ENCODE measurements around the gene AMER3. TPM values are rescaled to one million over a fixed set of nuclear protein-coding genes. Genes with fewer than 3 reads are reported as not detected.

The AMER3 gene
- total RNA-seq, 1 donor from 2014 or later: 3.9 TPM

DNA sequence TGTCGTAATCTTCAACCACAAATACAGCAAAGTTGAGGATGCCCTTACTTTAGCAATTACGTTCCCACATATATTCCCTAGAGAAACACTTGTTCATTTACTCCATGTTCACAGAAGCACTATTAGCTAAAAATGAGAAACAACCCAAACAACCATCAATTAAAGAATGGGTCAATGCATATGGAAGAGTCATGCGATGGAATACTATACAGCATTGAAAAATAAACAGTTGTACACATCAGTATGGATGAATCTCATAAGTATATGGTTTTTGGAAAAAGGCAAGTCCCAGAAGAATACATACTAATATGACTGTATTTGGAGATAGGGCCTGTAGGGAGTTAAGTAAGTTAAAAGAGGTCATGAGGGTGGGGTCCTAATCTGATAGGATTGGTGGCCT, 20.1 kb upstream of the AMER3 start:
- Mint-ChIP-seq H3K27me3 (peaks cover 14% of the 10 kb centered on the region), H3K9me3 (no peaks in the 10 kb centered on the region), H3K36me3 (no peaks in the 10 kb centered on the region), H3K4me1 (ENCODE audit: unreplicated experiment) (no peaks in the 10 kb centered on the region), H3K27ac (no peak overlapping the region), H3K4me3 (no peak overlapping the region)
- DNase-seq (ENCODE audit: extremely low spot score, unreplicated experiment): no peak
- TF ChIP-seq, protein P1, sequence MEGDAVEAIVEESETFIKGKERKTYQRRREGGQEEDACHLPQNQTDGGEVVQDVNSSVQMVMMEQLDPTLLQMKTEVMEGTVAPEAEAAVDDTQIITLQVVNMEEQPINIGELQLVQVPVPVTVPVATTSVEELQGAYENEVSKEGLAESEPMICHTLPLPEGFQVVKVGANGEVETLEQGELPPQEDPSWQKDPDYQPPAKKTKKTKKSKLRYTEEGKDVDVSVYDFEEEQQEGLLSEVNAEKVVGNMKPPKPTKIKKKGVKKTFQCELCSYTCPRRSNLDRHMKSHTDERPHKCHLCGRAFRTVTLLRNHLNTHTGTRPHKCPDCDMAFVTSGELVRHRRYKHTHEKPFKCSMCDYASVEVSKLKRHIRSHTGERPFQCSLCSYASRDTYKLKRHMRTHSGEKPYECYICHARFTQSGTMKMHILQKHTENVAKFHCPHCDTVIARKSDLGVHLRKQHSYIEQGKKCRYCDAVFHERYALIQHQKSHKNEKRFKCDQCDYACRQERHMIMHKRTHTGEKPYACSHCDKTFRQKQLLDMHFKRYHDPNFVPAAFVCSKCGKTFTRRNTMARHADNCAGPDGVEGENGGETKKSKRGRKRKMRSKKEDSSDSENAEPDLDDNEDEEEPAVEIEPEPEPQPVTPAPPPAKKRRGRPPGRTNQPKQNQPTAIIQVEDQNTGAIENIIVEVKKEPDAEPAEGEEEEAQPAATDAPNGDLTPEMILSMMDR (conservative IDR thresholded peaks at IDR 0.05): no peak

DNA sequence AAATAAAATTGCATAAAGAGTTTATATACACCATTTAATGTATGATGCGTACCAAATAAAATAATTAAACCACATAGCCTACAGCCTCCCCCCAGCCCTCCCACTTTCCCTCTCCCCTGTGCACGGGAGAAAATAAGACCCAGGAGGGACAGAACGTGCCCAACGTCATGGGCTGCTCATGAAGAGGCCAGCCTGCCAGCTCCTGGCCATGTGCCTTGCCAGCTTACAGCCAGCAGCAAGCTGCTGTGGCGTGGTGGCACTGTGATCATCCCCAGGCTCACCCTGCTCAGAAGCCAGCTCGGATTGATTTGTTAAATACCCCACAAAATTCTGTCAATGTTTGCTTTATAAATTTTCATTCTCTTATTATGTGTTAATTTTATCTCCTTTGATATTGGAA, 18.9 kb upstream of the AMER3 start:
- Mint-ChIP-seq H3K27ac (no peak overlapping the region), H3K4me1 (ENCODE audit: unreplicated experiment) (no peaks in the 10 kb centered on the region), H3K27me3 (peaks cover 16% of the 10 kb centered on the region), H3K36me3 (no peaks in the 10 kb centered on the region), H3K9me3 (no peaks in the 10 kb centered on the region), H3K4me3 (no peak overlapping the region)
- no peak for DNase-seq (ENCODE audit: extremely low spot score, unreplicated experiment)
- TF ChIP-seq, protein P1 (conservative IDR thresholded peaks at IDR 0.05): no peak

DNA sequence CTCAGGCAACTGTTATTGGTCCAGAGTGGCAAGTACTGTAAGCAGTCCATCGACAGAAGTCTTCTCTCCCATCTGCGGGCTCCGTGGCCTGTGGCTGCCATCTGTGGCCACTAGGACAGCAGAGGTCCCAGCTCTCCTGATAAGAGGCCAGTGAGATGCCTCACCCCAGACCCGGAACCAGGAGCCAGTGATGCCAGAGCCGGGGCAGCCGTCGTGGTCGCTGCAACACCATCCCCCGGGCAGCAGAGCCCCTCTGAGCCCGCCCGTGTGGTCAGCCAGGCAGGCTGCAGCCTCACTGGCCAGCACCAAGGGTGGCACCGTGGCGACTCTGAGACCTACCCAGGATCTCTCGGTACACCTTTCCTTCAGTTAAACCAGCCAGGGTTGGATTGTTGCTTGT, 17.7 kb upstream of the AMER3 start:
- no peaks in the 10 kb centered on the region for H3K9me3 Mint-ChIP-seq
- no peak for DNase-seq (ENCODE audit: extremely low spot score, unreplicated experiment)
- no peaks in the 10 kb centered on the region for H3K4me1 Mint-ChIP-seq (ENCODE audit: unreplicated experiment)
- no peak overlapping the region for H3K4me3 Mint-ChIP-seq
- TF ChIP-seq, protein P1 (conservative IDR thresholded peaks at IDR 0.05): no peak
- H3K27me3 Mint-ChIP-seq: peaks cover 15% of the 10 kb centered on the region
- no peak overlapping the region for H3K27ac Mint-ChIP-seq
- H3K36me3 Mint-ChIP-seq: no peaks in the 10 kb centered on the region

DNA sequence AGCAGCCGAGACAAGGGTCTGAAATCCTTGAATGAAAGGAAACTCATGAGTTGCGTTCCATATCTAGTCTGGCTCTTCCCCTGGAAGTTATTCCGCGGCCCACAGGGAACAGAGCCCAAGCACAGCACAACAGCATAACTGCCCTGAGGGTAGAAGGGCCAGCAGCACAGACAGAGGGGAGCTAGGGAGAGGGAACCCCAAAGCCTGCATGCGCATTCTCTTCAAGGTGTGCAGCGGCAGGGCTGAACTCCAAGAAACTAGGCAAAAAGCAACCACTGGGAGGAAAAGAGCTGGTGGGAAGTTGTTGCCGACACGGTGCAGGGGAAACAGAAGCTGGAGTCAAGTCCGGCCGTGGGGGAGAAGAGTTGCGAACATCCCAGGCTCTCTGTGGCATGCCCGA, 14.7 kb upstream of the AMER3 start:
- no peaks in the 10 kb centered on the region for H3K36me3 Mint-ChIP-seq
- H3K27ac Mint-ChIP-seq: no peak overlapping the region
- H3K4me1 Mint-ChIP-seq (ENCODE audit: unreplicated experiment): no peaks in the 10 kb centered on the region
- no peak for DNase-seq (ENCODE audit: extremely low spot score, unreplicated experiment)
- H3K27me3 Mint-ChIP-seq: peaks cover 15% of the 10 kb centered on the region
- TF ChIP-seq, protein P1 (conservative IDR thresholded peaks at IDR 0.05): no peak
- H3K4me3 Mint-ChIP-seq: no peak overlapping the region
- H3K9me3 Mint-ChIP-seq: no peaks in the 10 kb centered on the region

DNA sequence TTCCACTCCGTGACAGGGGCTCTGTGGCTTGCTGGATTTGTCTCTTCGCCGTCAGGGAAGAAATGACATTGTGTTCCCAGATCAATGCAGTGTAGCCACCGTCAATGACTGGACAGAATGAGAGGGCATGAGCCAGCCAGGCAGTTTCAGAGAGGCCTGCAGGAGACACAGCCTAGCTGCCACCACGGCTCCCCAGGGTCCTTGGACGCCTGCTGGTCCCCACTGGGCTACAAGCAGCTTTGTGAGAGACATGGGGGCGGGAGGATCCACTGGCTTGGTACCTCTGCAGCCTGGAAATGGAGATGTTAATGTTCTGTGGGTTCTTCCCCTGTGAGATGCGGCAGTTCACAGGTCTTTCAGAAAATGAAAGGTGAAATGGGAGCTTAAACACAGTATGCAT, 12.1 kb upstream of the AMER3 start:
- H3K9me3 Mint-ChIP-seq: no peaks in the 10 kb centered on the region
- no peaks in the 10 kb centered on the region for H3K36me3 Mint-ChIP-seq
- no peak overlapping the region for H3K4me3 Mint-ChIP-seq
- peaks cover 21% of the 10 kb centered on the region for H3K27me3 Mint-ChIP-seq
- no peaks in the 10 kb centered on the region for H3K4me1 Mint-ChIP-seq (ENCODE audit: unreplicated experiment)
- H3K27ac Mint-ChIP-seq: no peak overlapping the region
- TF ChIP-seq, protein P1 (conservative IDR thresholded peaks at IDR 0.05): no peak
- no peak for DNase-seq (ENCODE audit: extremely low spot score, unreplicated experiment)
